H1 (cell line): Measurements from ENCODE around the gene CCDC51. TPM values are rescaled to one million over a fixed set of nuclear protein-coding genes. Genes with fewer than 3 reads are reported as not detected.

Experiments
- CTCF ChIA-PET: fragments of 300-600 bp; sonication (Branson Sonifier 250); formaldehyde crosslinking; loops from one replicate; lab custom pipeline; 2021; ENCODE audit not compliant: partially characterized antibody; lab: Charles Lee
- POLR2A ChIA-PET: fragments of 300-600 bp; sonication (Branson Sonifier 250); formaldehyde crosslinking; loops from one replicate; lab custom pipeline; 2021; ENCODE audit warnings: inconsistent platforms; ENCODE audit not compliant: partially characterized antibody; lab: Charles Lee
- DNase-seq, 2 experiments: peaks; one replicate each; pipeline versions ENCODE4 v3.0.0 to v3.0.0-alpha.2; 2010 to 2022; ENCODE audit warnings: low spot score in 2 of 2, low read depth in 1 of 2, mixed read lengths in 1 of 2
- FAIRE-seq: peaks from 2 replicates; lab custom pipeline; 2011; peaks lifted over from hg19 to GRCh38; lab: Jason Lieb, UNC
- H2AFZ ChIP-seq: 2 replicates; pipeline ENCODE4 v1.8.1; 2012; ENCODE audit warnings: low read length, inconsistent platforms
- H2AK5ac ChIP-seq: 2 replicates; pipeline ENCODE4 v1.6.1; 2013; ENCODE audit warnings: low read depth, low read length
- H2BK120ac ChIP-seq: replicated peaks from 2 replicates; pipeline ENCODE3; 2013; ENCODE audit warnings: low read depth, low read length, inconsistent platforms
- H2BK12ac ChIP-seq: 2 replicates; pipeline ENCODE4 v1.6.1; 2013; ENCODE audit warnings: low read depth, low read length
- H2BK15ac ChIP-seq: 2 replicates; pipeline ENCODE4 v1.6.1; 2013; ENCODE audit warnings: low read length
- H2BK20ac ChIP-seq: 2 replicates; pipeline ENCODE4 v1.6.1; 2013; ENCODE audit warnings: low read length
- H2BK5ac ChIP-seq: 2 replicates; pipeline ENCODE4 v1.6.1; 2013; ENCODE audit warnings: low read depth, low read length
- H3K14ac ChIP-seq: 2 replicates; pipeline ENCODE4 v1.6.1; 2013; ENCODE audit warnings: inconsistent platforms; ENCODE audit not compliant: insufficient read length
- H3K18ac ChIP-seq: 2 replicates; pipeline ENCODE4 v1.6.1; 2013; ENCODE audit warnings: low read length; ENCODE audit errors: extremely low read depth
- H3K23ac ChIP-seq: 2 replicates; pipeline ENCODE4 v1.6.1; 2013; ENCODE audit warnings: inconsistent platforms; ENCODE audit not compliant: insufficient read length
- H3K23me2 ChIP-seq: 2 replicates; pipeline ENCODE4 v1.6.1; 2013; ENCODE audit warnings: low read depth, low read length
- H3K27ac ChIP-seq: 2 replicates; pipeline ENCODE4 v1.6.1; 2011; ENCODE audit warnings: low read depth, low read length, inconsistent platforms
- H3K27me3 ChIP-seq, 4 experiments: replicated peaks in 1 of 4; 1 replicate in 1 of 4; 2 replicates in 3 of 4; pipeline versions ENCODE4 v1.6.1 to v1.8.1; 2011 to 2013; ENCODE audit warnings: low read length in 3 of 4, mild to moderate bottlenecking in 3 of 4, inconsistent platforms in 2 of 4, mixed read lengths in 2 of 4, moderate library complexity in 1 of 4; ENCODE audit not compliant: control insufficient read depth in 3 of 4, insufficient read depth in 3 of 4; ENCODE audit errors: extremely low read depth in 1 of 4
- H3K36me3 ChIP-seq, 4 experiments: 2 replicates each; pipeline versions ENCODE4 v1.6.1 to v1.8.1; 2011 to 2013; ENCODE audit warnings: mild to moderate bottlenecking in 4 of 4, low read length in 3 of 4, moderate library complexity in 2 of 4, control low read depth in 1 of 4, inconsistent platforms in 1 of 4; ENCODE audit not compliant: insufficient read depth in 4 of 4, control insufficient read depth in 2 of 4
- H3K4ac ChIP-seq: replicated peaks from 2 replicates; pipeline ENCODE3; 2013; ENCODE audit warnings: low read length, low read depth, mixed read lengths, inconsistent platforms; ENCODE audit not compliant: insufficient read length
- H3K4me1 ChIP-seq, 4 experiments: replicated peaks in 1 of 4; 1 replicate in 1 of 4; 2 replicates in 3 of 4; pipeline versions ENCODE4 v1.6.1 to v1.8.1; 2011 to 2013; ENCODE audit warnings: low read length in 3 of 4, inconsistent platforms in 2 of 4, mixed read lengths in 1 of 4; ENCODE audit not compliant: insufficient read depth in 4 of 4, control insufficient read depth in 3 of 4
- H3K4me2 ChIP-seq, 2 experiments: 2 replicates each; pipeline versions ENCODE4 v1.6.1 to v1.8.1; 2011 to 2013; ENCODE audit warnings: low read depth in 2 of 2, low read length in 2 of 2, control low read depth in 1 of 2, inconsistent platforms in 1 of 2, mild to moderate bottlenecking in 1 of 2; ENCODE audit not compliant: insufficient read depth in 1 of 2
- H3K4me3 ChIP-seq, 4 experiments: fragments of 200-600, 300-600 bp in 1 of 4; sonication (generic), shearing (Covaris generic), sonication (Bioruptor Twin) in 1 of 4; 2 replicates each; pipeline versions ENCODE4 v1.5.1 to v1.8.1; 2011 to 2016; ENCODE audit warnings: low read length in 4 of 4, low read depth in 3 of 4, control low read depth in 2 of 4, inconsistent platforms in 2 of 4, mild to moderate bottlenecking in 2 of 4, mixed read lengths in 1 of 4, moderate library complexity in 1 of 4; ENCODE audit not compliant: insufficient read depth in 2 of 4; ENCODE audit errors: extremely low read depth in 1 of 4
- H3K56ac ChIP-seq: replicated peaks from 2 replicates; pipeline ENCODE3; 2013; ENCODE audit warnings: low read depth, mild to moderate bottlenecking, mixed read lengths, low read length, inconsistent platforms; ENCODE audit not compliant: insufficient read length
- H3K79me1 ChIP-seq: 2 replicates; pipeline ENCODE4 v1.6.1; 2013; ENCODE audit warnings: low read depth, low read length, control low read depth
- H3K79me2 ChIP-seq, 2 experiments: 2 replicates each; pipeline versions ENCODE4 v1.6.1 to v1.8.1; 2012 to 2013; ENCODE audit warnings: low read length in 2 of 2, mild to moderate bottlenecking in 2 of 2, inconsistent platforms in 1 of 2; ENCODE audit not compliant: insufficient read depth in 2 of 2, control insufficient read depth in 1 of 2
- H3K9ac ChIP-seq, 4 experiments: replicated peaks in 1 of 4; 1 replicate in 1 of 4; 2 replicates in 3 of 4; pipeline versions ENCODE4 v1.6.1 to v1.8.1; 2011 to 2013; ENCODE audit warnings: low read depth in 3 of 4, low read length in 3 of 4, control low read depth in 2 of 4, mild to moderate bottlenecking in 2 of 4, moderate library complexity in 2 of 4, inconsistent platforms in 1 of 4; ENCODE audit errors: extremely low read depth in 1 of 4
- H3K9me3 ChIP-seq, 2 experiments: 2 replicates each; pipeline versions ENCODE4 v1.6.1 to v1.8.1; 2012 to 2013; ENCODE audit warnings: mild to moderate bottlenecking in 2 of 2, moderate library complexity in 2 of 2, control low read depth in 1 of 2, inconsistent platforms in 1 of 2, low read depth in 1 of 2, low read length in 1 of 2, mixed read lengths in 1 of 2; ENCODE audit not compliant: insufficient read depth in 2 of 2
- H4K20me1 ChIP-seq, 2 experiments: replicated peaks in 1 of 2; 2 replicates each; pipeline versions ENCODE3 to v1.8.1; 2011 to 2013; ENCODE audit warnings: inconsistent platforms in 2 of 2, low read length in 2 of 2, mild to moderate bottlenecking in 1 of 2; ENCODE audit not compliant: insufficient read depth in 2 of 2, control insufficient read depth in 1 of 2
- H4K5ac ChIP-seq: 2 replicates; pipeline ENCODE4 v1.6.1; 2013; ENCODE audit warnings: low read length, low read depth, mixed read lengths, inconsistent platforms; ENCODE audit not compliant: insufficient read length
- H4K8ac ChIP-seq: 2 replicates; pipeline ENCODE4 v1.8.0; 2013; ENCODE audit warnings: mild to moderate bottlenecking, moderate library complexity, low read length, inconsistent platforms; ENCODE audit not compliant: insufficient read depth; ENCODE audit errors: extremely low read depth
- H4K91ac ChIP-seq: replicated peaks from 2 replicates; pipeline ENCODE3; 2013; ENCODE audit warnings: low read length, mixed read lengths, inconsistent platforms; ENCODE audit not compliant: insufficient read length
- CBX5 ChIP-seq: fragments of 300-800, 300-1000 bp; sonication (generic); IDR thresholded peaks from 2 replicates; pipeline ENCODE4 v1.7.1; 2016; ENCODE audit warnings: antibody characterized with exemption, low read length, low read depth
- SP1 ChIP-seq: IDR thresholded peaks from 2 replicates; pipeline ENCODE4 v1.6.1; 2011; ENCODE audit warnings: low read depth, low read length
- TEAD4 ChIP-seq: IDR thresholded peaks from 2 replicates; pipeline ENCODE4 v1.6.1; 2012; ENCODE audit warnings: low read depth, low read length, inconsistent platforms, mixed read lengths
- WGBS, 2 experiments: shearing (Covaris generic) in 1 of 2; methylation state at CpG; one replicate each; pipeline versions ENCODE4 v1.1.6 to v1.1.7; 2013 to 2015; ENCODE audit warnings: low lambda C conversion rate in 2 of 2, mixed read lengths in 2 of 2, inconsistent platforms in 1 of 2, low coverage in 1 of 2, missing lambda C conversion rate in 1 of 2; ENCODE audit not compliant: insufficient replicate concordance in 2 of 2, insufficient coverage in 1 of 2, insufficient read length in 1 of 2; ENCODE audit errors: extremely low coverage in 1 of 2, missing lambda C conversion rate in 1 of 2; 5-methylcytosine and 5-hydroxymethylcytosine counted together
- polyA plus RNA-seq, 7 experiments: library from polyadenylated mRNA; depleted of rRNA in 3 of 7; stranded (reverse) in 5 of 7; unstranded in 2 of 7; fragments of >200 nt in 5 of 7; fragments of 200-250 nt in 2 of 7; gene quantifications; 1 replicate in 5 of 7; 2 replicates in 1 of 7; 4 replicates in 1 of 7; pipeline versions ENCODE4 v1.2.1 to v1.2.3, GENCODE V29; 2011 to 2013; ENCODE audit warnings: missing spikeins in 2 of 7, mixed read lengths in 2 of 7
- total RNA-seq: library from RNA; stranded (reverse); fragmentation: NEBNext Ultra II Directional; extraction: Animal tissue kit (Norgen Biotek cat#: 25700); gene quantifications from 2 replicates; pipeline ENCODE4 v1.2.1, GENCODE V29; 2021

The CCDC51 gene
- total and polyA plus RNA-seq, 2 of the 8 experiments (the other 6 are each of a cell fraction or from before 2014, with no cell fraction given), result 21.3 to 21.4 TPM

- H3K14ac ChIP-seq, result no peak overlapping the region
- H3K56ac ChIP-seq, result no peak overlapping the region
- no peak overlapping the region for H3K9ac ChIP-seq
- peaks cover 43 to 72% (median 67%) of the 10 kb centered on the region in 4 experiments for H3K36me3 ChIP-seq
- H4K8ac ChIP-seq, result no peak overlapping the region; the same call in 1 of the 2 replicates
- H2BK20ac ChIP-seq, result no peak overlapping the region
- no peaks in the 10 kb centered on the region for H3K9me3 ChIP-seq
- H3K18ac ChIP-seq, result no peak overlapping the region
- no peak for FAIRE-seq
- H3K4me1 ChIP-seq, result no peaks in the 10 kb centered on the region
- no peak overlapping the region; the same call in 1 of the 2 replicates for H3K27ac ChIP-seq
- H2BK15ac ChIP-seq, result no peak overlapping the region
- WGBS, 2 experiments, result 87% methylated on average over 1 of the region's 1 CpG; no CpG with 5 or more reads in 1 of the 2 experiments
- no peaks in the 10 kb centered on the region for H3K23me2 ChIP-seq
- no peak overlapping the region for H4K5ac ChIP-seq
- H4K91ac ChIP-seq, result no peak overlapping the region
- H2AFZ ChIP-seq, result no peak overlapping the region
- no peak overlapping the region for H2BK12ac ChIP-seq
- TF ChIP-seq SP1, result no peak
- no peak for TF ChIP-seq TEAD4
- no peak for TF ChIP-seq CBX5
- H3K27me3 ChIP-seq, result no peaks in the 10 kb centered on the region
- ChIA-PET CTCF (interaction anchor here (2.5 to 9.2 kb wide), 4 partner anchors 10 to 142 kb away, joined by 7 to 130 read pairs (median 52); no protein-coding TSS in a partner anchor), POLR2A (interaction anchor here (20.2 kb wide), 1 partner anchor 17 kb away, joined by 650 read pairs; the partner anchor contains the start of gene PLXNB1)
- H2AK5ac ChIP-seq, result no peak overlapping the region
- no peak overlapping the region for H3K4ac ChIP-seq
- H3K79me2 ChIP-seq, result no peaks in the 10 kb centered on the region
- no peaks in the 10 kb centered on the region for H3K79me1 ChIP-seq
- peaks cover 3 to 24% of the 10 kb centered on the region in 2 experiments for H4K20me1 ChIP-seq
- no peak overlapping the region for H2BK5ac ChIP-seq
- DNase-seq, result no peak
- no peak overlapping the region for H3K23ac ChIP-seq
- H2BK120ac ChIP-seq, result no peak overlapping the region
- H3K4me2 ChIP-seq, result no peak overlapping the region
- H3K4me3 ChIP-seq, result no peak overlapping the region
Measured at GRCh38 chr3:48405971-48406370, 33.9 kb downstream of the CCDC51 start.
